Hepatic stellate cell (primary cell): ENCODE results near the gene EMP1.

Experiments
- DNase-seq: peaks from one replicate; pipeline ENCODE4 v3.0.0; 2011; ENCODE audit warnings: low spot score

The EMP1 gene

DNA sequence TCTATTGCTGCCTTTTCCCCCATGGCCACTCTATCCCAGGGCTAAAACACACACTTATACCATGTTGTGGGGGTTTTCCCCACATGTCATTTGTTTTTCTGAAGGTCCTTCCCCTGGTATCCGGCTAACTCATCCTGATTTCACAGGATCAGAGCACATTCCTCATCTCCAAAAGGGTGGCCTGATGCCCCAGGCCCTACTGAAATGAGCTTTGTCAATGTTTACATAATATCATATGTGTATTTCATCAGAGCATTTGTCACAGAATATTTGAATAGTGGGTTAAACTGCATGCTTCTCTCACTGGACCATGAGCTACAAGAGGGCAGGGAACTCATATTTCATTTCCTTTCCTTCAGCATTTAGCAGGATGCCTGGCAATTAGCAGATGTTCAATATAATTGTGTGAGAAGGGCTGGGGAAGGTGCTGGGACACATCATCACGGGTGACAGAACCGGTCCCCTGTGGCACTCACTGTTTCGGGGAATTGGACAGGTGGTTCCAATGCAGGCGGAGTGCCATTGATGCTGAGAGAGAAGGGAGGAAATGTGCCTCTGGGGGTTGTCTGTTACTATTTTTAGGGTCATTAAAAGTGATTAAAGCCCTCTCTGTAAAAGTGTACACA is 26.8 kb downstream of the EMP1 start:
- peak; percentile 69 for DNase-seq

DNA sequence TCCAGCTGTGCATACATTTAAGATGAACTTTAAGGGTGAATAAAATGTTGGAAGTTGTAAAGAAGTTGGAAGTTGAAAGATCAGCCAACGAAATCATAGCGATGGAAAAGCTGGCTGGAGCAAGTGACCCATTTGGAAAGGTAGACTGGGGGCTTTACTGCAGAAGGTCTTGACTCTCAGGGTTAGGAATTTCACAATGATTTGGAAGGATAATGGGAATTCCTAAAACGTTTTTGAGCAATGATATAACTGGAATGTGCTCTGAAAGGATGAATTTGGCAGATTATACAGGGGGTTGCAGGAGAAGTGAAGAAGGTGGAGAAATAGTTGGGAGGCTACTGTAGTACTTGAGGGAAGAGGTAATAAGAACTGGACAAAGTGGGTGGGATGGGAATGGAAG is 27.4 kb downstream of the EMP1 start:
- no peak for DNase-seq

DNA sequence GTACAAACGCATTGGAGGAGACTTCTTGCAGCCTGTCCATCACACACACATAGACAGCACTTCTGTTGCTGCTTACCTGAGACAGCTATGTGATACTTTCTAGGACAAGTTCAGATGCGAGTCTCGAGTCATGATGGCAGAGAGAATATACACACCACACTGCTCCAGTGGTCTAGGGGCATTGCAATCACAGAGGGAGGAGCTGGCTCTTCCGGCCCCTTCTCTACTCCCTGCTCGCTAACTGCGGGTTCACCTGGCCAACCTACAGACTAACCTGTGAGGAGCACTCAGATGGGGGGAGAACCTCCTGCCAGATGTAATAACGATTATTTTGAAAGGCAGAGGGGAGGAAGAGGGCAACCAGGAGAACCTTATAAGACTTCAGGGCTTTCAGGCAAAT is 30.7 kb downstream of the EMP1 start:
- DNase-seq, result no peak

DNA sequence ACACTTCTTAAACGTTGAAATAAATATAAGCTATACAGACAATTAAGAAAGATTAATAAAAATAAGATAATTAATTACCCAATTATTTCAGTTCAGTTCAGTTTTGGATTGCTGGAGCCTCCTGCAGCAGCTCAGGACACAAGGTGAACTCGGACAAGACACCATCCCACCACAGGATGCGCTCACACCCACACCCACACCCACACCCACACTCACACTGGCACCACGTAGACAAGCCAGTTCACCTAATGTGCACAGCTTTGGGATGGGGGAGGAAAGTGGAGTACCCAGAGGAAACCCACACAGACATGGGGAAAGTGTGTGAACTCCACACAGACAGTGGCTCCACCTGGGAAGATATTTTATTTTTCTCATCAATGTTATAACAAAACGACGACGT is 32.1 kb downstream of the EMP1 start:
- DNase-seq, result no peak

DNA sequence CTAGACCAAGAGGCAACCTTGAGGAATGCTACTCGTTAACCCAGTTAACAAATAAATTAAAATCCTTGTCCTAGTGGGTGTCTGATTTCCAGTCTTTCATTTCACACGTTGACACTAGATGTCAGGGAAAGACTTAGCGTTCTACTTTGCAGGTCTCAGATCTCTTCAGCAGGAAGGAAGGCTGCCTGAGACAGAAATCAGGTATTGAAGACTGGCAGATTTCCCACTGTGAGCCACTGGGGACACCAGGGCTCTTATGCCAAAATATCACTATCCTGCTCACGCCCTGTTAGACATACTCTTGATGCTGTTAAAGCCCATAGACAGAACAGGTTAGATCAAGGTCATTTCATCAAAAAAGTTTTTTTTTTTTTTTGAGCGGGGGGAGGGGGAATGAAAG is 33.0 kb downstream of the EMP1 start:
- DNase-seq, result no peak

DNA sequence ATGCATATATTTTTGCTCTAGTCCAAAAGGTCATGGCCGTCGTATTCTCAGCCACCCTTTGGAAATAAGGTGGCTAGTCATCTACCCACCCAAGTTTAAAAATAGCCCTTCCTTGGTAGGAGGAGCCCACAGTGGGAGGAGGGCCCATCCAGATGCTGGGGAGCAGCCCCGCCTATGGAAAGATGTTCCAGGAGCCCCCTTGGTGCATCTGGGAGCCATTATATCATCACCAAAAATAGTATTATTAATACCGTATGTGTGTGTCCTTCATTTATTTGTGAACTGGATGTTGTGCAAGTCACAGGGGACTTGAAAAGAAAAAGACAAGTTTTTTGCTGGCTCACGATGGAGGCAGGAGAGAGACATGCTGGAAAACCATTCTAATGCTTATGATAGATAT is 34.0 kb downstream of the EMP1 start:
- DNase-seq, result no peak

DNA sequence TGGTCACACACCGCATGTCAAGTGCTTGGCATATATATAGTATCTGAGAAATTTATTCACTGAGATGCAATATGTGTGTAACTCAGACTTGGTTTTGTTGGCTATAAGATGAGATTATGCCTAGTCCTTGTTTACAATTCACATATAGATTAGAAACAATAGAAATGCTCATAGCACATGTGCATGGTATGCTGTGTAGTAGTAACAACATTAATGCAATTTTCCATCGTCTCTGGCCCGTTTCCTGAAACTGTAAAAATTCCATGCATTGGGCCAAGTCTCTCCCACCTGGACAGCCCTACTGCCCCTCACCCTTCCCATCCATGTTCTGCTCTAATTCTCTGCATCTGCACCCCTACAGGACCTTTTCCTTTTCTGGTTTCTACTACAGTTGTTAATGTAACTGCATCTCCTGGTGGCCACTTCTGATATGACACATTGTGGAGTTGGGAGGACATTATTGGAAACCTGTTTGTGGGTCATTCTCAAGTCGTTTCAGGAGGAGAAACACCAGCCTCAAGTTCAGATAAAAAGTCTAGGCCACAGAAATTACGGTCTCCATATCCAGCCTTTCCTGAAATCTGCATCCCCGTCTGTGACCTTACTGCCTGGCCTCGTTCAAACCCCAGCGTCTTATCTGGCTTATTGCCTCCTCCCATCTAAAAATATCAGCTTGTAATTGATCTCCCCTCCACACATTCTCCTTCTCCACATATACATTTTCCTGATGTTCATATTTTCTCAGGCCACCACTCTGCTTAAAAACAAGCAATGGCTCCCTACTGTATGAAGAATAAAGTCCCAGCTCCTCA is 37.5 kb downstream of the EMP1 start:
- peak; percentile 53 for DNase-seq

DNA sequence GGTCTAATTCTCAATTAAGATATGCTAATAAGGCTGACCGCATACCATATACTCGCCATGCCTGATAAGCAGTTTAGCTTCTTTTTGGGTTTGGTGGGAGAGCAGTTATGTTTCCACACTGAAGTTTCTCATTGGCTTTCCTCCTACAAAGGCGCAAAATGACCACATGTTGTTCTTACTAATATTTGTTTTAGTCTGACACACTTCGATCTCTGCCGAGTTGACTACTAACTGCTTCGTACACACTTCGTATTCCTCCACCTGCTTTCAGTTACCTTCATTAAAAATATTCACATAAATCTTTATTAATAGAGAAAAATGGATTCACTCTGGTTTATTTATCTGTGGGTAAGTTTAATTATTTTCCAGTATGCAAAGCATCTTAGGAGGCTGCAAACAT is 41.7 kb downstream of the EMP1 start:
- no peak for DNase-seq

DNA sequence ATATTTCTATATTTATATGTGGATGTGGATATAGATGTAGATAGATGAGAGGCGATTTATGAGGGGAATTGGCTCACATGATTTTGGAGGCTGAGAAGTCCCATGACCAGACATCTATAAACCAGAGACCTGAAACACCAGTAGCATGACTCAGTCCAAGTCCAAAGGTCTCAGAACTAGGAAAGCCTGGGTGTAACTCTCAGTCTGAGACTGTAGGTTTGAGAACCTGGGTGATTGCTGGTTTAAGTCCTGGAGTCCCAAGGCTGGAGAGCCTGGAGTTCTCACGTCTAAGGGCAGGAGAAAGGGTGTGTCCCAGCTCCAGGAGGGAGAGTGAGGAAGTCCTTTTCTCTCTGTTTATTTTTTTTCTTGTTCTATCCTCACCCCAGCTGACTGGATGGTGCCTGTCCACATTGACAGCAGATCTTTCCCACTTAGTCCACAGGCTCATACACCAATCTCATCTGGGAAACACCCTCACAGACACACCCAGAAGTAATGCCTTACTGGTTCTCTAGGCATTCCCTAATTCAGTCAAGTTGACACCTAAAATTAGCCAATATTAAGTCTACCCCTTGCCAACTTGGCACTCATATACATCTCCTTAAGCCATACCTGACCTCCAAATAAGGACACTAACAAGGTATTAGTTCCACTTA is 45.4 kb downstream of the EMP1 start:
- no peak for DNase-seq

DNA sequence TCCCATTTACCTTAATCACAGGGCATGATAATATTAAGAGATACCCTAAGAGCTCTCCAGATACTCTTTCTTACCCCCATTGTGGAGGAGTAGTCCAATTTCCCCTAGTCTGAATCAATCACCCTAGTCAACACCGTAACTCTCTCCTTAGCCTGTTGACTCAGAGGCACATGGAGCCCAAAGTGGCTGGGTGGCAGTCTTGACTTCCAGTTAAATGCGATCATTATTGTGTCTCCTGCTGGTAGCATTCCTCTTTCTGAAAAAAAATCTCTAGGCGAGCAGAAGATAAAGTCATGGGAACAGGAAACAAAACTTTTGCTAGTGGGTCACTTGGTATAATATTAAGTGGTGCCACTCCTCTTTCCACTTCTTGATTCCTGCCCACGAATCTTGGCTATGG is 46.4 kb downstream of the EMP1 start:
- DNase-seq, result no peak

DNA sequence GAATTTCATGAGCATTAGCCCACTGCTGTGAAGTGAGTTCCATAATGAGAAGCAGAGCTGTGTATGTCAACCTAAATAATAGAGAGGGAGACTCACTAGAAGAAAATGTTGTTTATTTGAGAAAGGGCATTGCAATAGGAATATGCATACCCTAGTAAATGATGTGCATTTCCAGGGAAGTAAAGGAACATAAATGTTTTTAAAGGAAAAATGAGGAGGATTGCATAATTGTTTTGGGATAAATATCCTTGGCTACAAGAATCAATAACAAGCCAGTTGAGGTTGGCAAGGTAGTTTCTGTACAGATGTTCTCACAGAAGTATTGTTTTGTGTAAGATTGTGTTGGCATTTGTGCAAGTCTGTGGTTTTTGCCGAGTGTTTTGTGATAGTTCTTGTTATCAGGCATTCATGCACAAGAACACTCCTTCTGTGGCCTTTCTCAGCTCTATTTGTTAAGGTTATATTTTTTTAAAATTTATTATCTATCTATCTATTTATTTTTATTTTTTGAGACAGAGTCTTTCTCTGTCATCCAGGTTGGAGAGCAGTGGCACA is 47.1 kb downstream of the EMP1 start:
- no peak for DNase-seq

DNA sequence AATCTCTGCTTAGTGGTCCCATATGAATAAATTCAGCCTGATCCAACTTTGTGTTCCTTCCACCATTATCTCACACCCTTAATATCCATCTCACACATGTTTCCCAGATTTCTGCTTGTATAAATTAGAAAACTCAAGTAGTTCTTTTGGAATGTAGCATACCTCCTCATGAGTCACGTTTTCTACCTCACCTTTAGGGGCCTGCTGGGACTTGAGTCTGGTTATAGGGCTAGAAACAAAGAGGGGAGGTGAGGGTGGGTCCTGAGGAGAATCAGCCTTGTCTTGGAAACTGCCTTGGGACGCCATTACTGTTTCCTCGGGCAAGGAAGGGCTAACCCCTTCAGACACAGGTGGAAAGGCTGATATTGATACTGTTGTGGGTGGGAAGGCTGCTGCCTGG is 51.1 kb downstream of the EMP1 start:
- no peak for DNase-seq

DNA sequence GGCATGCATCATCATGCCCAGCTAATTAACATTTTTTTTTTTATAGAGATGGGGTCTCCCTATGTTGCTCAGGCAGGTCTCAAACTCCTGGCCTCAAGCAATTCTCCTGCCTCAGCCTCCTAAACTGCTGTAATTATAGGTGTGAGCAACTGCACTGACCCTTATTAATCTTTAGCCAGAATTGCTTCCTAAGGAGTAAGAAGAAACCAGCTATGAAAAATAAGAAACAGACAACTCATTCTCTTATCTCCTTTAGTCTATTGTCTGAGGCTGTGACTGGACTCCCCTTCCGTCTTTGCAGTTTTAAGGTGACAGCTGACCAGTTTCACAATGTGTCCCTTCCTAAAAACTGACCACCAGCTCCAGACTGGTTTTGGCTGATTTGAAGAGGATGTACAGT is 52.4 kb downstream of the EMP1 start:
- no peak for DNase-seq

DNA sequence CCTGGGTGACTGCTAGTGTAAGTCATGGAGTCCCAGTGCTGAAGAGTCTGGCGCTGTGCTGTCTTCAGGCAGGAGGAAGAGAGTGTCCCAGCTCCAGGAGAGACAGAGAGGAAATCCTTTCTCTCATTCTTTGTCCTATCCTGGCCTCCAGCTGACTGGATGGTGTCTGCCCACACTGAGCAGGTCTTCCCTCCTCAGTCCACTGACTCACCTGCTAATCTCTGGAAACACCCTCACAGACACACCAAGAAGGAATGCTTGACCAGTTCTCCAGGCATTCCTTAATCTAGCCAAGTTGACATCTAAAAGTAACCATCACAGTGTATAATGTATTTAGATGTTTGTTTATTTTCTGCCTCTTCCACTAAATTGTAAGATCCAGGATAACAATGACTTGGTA is 53.9 kb downstream of the EMP1 start:
- DNase-seq, result peak; percentile 50

DNA sequence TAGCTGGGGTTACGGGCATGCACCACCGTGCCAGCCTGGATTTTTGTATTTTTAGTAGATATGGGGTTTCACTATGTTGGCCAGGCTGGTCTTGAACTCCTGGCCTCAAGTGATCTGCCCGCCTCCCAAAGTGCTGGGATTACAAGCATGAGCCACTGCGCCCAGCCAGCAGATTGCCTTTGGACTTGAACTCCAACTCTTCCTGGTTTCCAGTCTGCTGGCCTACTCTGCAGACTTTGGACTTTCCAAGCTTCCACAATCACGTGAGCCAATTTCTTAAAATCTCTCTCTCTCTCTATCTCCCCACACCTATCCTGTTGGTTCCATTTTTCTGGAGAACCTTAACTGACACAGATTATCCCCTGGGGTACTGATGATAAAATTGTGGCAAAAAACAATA is 55.0 kb downstream of the EMP1 start:
- DNase-seq, result no peak

DNA sequence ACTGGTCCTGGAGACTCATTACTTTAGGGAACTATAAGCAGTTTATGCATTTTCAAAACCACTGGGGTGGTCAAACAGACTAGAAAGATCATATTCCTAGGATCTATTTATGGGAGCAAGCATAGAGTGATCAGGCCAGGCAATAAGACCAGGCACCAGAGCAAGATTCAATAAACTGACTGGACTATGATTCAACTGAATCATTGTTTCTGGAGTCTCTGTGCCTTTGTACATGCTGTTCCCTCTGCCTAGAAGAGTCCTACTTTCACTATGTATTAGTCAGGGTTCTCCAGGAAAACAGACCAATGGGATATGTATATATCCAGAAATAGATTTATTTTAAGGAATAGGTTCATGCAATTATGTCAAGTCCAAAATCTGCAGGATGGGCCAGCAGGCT is 55.5 kb downstream of the EMP1 start:
- no peak for DNase-seq

DNA sequence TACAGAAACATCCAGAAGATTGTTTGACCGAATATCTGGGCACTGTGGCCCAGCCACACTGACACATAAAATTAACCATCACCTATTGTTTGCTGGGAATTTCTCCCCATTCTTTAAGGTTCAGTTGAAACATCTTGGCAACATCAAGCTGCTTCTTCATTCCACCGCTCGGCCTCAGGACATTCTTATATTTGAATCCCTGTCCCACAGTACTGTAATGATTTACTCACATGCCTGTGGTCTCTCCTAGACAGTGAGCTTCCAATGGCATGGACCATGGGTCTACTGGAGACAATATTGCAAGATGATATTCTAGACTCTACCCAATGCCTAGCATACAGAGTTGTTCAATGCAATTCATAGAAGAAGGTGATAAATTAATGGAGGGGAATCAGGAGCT is 56.1 kb downstream of the EMP1 start:
- DNase-seq, result no peak

DNA sequence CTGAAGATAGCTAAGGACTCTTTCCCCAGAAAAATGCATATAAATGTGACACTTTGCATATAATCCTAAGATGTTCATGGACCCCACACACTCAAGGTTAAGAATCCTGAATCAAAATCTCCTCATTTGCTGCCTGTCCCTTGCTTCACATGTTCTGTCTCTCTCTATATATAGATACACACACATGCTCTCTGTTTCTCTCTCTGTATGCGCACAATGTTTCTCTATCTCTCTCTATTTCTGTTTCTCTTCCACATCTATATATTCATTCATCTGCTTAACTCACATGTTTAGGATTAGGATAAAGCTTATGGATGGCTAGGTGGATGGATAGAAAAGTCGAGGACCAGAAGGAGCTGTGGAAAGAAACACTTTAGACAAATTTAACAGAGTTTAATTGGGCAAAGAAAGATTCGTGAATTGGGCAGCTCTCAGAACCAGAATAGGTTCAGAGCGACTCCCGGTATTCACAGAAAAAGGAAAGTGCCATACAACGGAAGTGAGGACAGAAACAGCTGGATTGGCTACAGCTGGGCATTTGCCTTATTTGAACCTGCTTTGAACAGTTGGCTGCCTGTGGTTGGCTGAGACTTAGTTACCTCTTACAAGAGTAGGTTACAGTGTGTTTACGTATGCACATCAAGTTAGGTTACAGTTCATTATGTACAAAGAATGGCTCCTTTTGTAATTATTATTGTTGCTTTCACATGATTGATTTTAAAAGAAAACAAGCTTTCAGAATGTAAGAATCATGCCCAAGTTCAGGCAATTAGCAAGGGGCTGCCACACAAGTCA is 57.6 kb downstream of the EMP1 start:
- no peak for DNase-seq

DNA sequence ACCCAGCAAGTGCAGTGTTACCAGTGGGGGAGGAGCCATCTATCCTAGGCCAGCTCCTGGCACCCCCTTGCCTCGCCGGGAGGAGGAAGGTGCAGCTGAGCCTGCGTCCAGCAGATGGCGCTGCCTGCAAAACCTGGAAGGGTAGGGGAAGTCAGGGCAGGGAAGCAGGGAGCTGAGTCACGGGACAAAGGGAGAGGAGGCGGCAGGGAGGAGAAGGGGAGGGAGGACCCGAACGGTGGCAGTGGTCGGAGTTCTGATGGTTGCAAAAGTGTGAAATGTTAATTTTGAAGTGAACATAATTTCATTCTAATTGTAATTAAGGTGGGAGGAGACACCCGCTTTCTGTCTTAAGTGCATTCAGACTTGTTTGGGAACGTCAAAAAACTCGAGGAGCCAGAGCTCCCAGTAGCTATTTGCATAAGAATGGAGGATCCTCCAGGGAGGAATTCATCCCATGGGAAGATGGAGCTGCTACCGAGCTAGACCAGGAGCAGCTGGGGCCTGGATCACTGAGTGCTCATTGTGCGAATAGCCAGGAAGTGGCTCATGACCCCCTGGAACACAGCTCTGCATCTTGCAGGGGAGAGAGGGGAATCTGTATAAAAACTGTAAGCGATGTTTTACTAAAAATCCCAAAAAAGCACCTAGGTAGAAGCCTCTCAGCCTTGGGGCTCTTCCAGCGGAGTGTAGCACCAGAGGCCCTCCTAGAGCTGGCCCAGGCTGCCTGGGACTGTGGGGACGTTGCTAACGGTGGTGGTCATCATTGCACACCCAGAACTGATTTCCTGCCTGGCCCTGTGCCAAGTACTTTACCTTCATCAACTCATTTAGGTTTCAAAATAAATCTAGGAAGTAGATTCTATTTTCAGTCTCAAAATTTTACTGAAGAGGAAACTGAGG is 59.5 kb downstream of the EMP1 start:
- peak; percentile 89 for DNase-seq

DNA sequence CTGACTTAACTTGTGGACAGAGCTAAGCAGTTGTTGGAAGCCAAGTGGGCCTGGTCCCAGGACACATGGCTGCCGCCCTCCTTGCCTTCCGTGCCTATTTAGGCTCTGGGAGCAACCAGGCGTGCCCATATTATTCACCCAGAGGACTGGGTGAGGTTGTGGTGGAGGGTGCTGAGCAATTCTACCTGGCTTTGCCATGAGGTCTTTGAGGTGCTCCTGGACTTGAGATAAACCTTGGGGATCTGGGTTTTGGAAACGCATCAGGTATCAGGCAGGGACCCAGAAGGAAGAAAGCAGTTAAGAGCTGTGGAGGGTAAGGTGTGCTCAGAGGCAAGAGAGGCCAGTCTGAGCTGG is 60.1 kb downstream of the EMP1 start:
- DNase-seq, result no peak

DNA sequence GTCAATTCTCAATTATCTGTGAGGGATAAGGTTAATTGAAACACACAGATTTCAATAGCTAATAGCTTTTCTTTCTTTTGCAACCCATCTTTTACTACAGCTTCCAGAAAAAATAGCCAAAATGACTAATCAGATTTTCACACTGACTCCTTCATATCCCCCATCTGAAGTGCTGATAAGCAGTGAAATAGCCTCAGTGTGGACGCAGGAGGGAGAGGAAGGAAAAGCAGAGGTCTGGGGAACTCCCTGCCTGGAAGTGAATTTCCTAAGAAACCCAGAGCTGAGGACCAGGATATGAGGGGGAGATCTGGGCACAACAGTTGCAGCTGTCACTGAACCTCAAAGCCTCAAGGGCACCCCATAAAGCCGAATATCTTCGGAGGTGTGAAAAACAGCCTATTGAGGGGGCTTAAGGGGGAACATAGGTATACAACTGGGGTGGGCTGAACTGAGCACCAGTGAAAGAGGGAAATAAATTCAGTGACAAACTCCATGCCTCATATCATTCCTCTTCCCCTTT is 60.9 kb downstream of the EMP1 start:
- DNase-seq, result no peak
